GM23338 (cell line): ENCODE data around the gene CEACAM8.

Experiments used
- CREB1 ChIP-seq: fragments of 250-450 bp; sonication (Bioruptor Pico); IDR thresholded peaks from 2 replicates; pipeline ENCODE4 v1.5.0; 2020; ENCODE audit warnings: low read depth, mild to moderate bottlenecking, moderate library complexity
- EZH2 ChIP-seq: fragments of 200-600 bp; sonication (generic); IDR thresholded peaks from one replicate; pipeline ENCODE4 v1.8.0; 2017; ENCODE audit warnings: antibody characterized with exemption, mild to moderate bottlenecking, low read depth; ENCODE audit not compliant: unreplicated experiment
- EZH2phosphoT487 ChIP-seq: fragments of 200-600 bp; sonication (generic); IDR thresholded peaks from one replicate; pipeline ENCODE4 v1.8.1; 2018; ENCODE audit warnings: antibody characterized with exemption; ENCODE audit not compliant: unreplicated experiment
- JUNB ChIP-seq: IDR thresholded peaks from one replicate; pipeline ENCODE4 v1.6.1; 2016; ENCODE audit warnings: antibody characterized with exemption; ENCODE audit not compliant: unreplicated experiment
- POLR2AphosphoS5 ChIP-seq: IDR thresholded peaks from 2 replicates; pipeline ENCODE4 v1.6.1; 2016; ENCODE audit warnings: antibody characterized with exemption, low read depth
- TF ChIP-seq, protein P1 (sequence below), 2 experiments: fragments of 200-600 bp in 1 of 2; sonication (generic) in 1 of 2; conservative IDR thresholded peaks; 2 replicates each; pipeline versions ENCODE4 v1.5.1 to v1.6.1; 2016 to 2017; ENCODE audit warnings: antibody characterized with exemption in 2 of 2, low read depth in 2 of 2, mild to moderate bottlenecking in 2 of 2, moderate library complexity in 1 of 2
- TF ChIP-seq, protein P2 (sequence below): IDR thresholded peaks from one replicate; pipeline ENCODE4 v1.6.1; 2018; ENCODE audit warnings: antibody characterized with exemption; ENCODE audit not compliant: unreplicated experiment

DNA sequence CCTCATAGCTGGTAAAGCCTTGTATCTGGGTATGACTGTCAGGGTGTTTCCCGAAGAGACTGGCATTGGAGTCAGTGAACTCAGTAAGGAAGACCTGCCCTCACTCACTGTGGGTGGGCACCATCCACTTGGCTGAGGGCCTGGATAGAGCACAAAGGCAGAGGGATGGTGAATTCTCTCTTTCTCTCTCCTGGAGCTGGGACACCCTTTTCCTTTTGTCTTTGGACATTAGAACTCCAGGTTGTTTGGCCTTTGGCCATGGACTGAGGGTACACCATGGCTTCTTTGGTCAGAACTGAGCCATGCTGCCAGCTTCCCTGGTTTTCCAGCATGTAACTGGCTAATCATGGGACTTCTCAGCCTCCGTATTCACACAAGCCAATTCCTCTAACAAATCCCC is 61.8 kb downstream of the CEACAM8 start:
- TF ChIP-seq, protein P1, sequence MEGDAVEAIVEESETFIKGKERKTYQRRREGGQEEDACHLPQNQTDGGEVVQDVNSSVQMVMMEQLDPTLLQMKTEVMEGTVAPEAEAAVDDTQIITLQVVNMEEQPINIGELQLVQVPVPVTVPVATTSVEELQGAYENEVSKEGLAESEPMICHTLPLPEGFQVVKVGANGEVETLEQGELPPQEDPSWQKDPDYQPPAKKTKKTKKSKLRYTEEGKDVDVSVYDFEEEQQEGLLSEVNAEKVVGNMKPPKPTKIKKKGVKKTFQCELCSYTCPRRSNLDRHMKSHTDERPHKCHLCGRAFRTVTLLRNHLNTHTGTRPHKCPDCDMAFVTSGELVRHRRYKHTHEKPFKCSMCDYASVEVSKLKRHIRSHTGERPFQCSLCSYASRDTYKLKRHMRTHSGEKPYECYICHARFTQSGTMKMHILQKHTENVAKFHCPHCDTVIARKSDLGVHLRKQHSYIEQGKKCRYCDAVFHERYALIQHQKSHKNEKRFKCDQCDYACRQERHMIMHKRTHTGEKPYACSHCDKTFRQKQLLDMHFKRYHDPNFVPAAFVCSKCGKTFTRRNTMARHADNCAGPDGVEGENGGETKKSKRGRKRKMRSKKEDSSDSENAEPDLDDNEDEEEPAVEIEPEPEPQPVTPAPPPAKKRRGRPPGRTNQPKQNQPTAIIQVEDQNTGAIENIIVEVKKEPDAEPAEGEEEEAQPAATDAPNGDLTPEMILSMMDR (conservative IDR thresholded peaks at IDR 0.05; ENCODE audit: low read depth in 2 of 2) = no peak
- TF ChIP-seq POLR2AphosphoS5 (no peak), CREB1 (CRISPR knock-in tag) (no peak), EZH2 (no peak), EZH2phosphoT487 (no peak), JUNB (no peak)
- TF ChIP-seq, protein P2, sequence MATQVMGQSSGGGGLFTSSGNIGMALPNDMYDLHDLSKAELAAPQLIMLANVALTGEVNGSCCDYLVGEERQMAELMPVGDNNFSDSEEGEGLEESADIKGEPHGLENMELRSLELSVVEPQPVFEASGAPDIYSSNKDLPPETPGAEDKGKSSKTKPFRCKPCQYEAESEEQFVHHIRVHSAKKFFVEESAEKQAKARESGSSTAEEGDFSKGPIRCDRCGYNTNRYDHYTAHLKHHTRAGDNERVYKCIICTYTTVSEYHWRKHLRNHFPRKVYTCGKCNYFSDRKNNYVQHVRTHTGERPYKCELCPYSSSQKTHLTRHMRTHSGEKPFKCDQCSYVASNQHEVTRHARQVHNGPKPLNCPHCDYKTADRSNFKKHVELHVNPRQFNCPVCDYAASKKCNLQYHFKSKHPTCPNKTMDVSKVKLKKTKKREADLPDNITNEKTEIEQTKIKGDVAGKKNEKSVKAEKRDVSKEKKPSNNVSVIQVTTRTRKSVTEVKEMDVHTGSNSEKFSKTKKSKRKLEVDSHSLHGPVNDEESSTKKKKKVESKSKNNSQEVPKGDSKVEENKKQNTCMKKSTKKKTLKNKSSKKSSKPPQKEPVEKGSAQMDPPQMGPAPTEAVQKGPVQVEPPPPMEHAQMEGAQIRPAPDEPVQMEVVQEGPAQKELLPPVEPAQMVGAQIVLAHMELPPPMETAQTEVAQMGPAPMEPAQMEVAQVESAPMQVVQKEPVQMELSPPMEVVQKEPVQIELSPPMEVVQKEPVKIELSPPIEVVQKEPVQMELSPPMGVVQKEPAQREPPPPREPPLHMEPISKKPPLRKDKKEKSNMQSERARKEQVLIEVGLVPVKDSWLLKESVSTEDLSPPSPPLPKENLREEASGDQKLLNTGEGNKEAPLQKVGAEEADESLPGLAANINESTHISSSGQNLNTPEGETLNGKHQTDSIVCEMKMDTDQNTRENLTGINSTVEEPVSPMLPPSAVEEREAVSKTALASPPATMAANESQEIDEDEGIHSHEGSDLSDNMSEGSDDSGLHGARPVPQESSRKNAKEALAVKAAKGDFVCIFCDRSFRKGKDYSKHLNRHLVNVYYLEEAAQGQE = no peak
